Breast epithelium (tissue), 4 donors: ENCODE data around the gene THRAP3. TPM values are rescaled to one million over a fixed set of nuclear protein-coding genes. Genes with fewer than 3 reads are reported as not detected.

ENCODE experiments used
- DNase-seq, 2 donors: peaks; one replicate each; pipeline ENCODE4 v3.0.0-alpha.2; 2019; ENCODE audit warnings: low spot score in 2 of 2
- H3K27ac ChIP-seq, 2 donors: fragments of 200-600 bp; sonication (generic) in 1 of 2; one replicate each; pipeline ENCODE4 v1.5.1; 2016 to 2019; ENCODE audit warnings: mild to moderate bottlenecking in 1 of 2
- H3K27me3 ChIP-seq, 2 donors: fragments of 200-600 bp; sonication (generic) in 1 of 2; one replicate each; pipeline versions ENCODE4 v1.5.1 to v1.6.0; 2017 to 2019; ENCODE audit warnings: control low read depth in 1 of 2, mild to moderate bottlenecking in 1 of 2
- H3K36me3 ChIP-seq: fragments of 200-600 bp; one replicate; pipeline ENCODE4 v1.5.1; 2019
- H3K4me1 ChIP-seq, 2 donors: fragments of 200-600 bp; sonication (generic); one replicate each; pipeline ENCODE4 v1.5.1; 2016 to 2019; ENCODE audit warnings: control low read depth in 1 of 2
- H3K4me3 ChIP-seq, 3 donors: fragments of 200-600 bp; sonication (generic); 1 replicate in 2 of 3; 2 replicates in 1 of 3; pipeline ENCODE4 v1.5.1; 2016 to 2019; ENCODE audit warnings: mild to moderate bottlenecking in 3 of 3, moderate library complexity in 2 of 3
- H3K9me3 ChIP-seq, 2 donors: fragments of 200-600 bp; sonication (generic) in 1 of 2; one replicate each; pipeline ENCODE4 v1.5.1; 2016 to 2019; ENCODE audit warnings: control low read depth in 1 of 2
- CTCF ChIP-seq, 3 donors: fragments of 450-650 bp; IDR thresholded peaks; one replicate each; pipeline ENCODE4 v1.5.1; 2016 to 2017; ENCODE audit warnings: antibody characterized with exemption in 3 of 3, mild to moderate bottlenecking in 3 of 3, moderate library complexity in 3 of 3
- POLR2A ChIP-seq: fragments of 450-650 bp; IDR thresholded peaks from one replicate; pipeline ENCODE4 v1.6.1; 2016; ENCODE audit warnings: antibody characterized with exemption, mild to moderate bottlenecking, moderate library complexity
- POLR2AphosphoS5 ChIP-seq, 3 donors: sonication (generic); formaldehyde crosslinking; IDR thresholded peaks; one replicate each; pipeline ENCODE4 v1.6.1; 2017; ENCODE audit warnings: antibody characterized with exemption in 3 of 3
- intact Hi-C: fragments of 100-400 bp; cut with DNase I; formaldehyde crosslinking; loops from one replicate; pipeline ENCODE4 v1.15.1; 2023; ENCODE audit warnings: low total_unique reads
- total RNA-seq, 3 donors: library from RNA; depleted of rRNA; stranded (reverse); fragments of >200 nt; gene quantifications; one replicate each; pipeline ENCODE4 v1.1.0, GENCODE V29; 2016

Gene THRAP3
- total RNA-seq, 3 donors from 2014 or later = 81.6 to 128 (median 122) TPM

GRCh38 chr1:36231191-36231590 lies 6.9 kb downstream of the THRAP3 start:
- Histone ChIP-seq H3K4me3 (no peak overlapping the region), H3K9me3 (no peaks in the 10 kb centered on the region), H3K36me3 (no peaks in the 10 kb centered on the region), H3K27ac (peak overlapping the region; percentile 20 to 69), H3K27me3 (no peaks in the 10 kb centered on the region), H3K4me1 (peaks cover 6 to 15% of the 10 kb centered on the region in 2 donors)
- DNase-seq = no peak
- intact Hi-C loops = no loop called here
- TF ChIP-seq POLR2A (no peak), CTCF (IDR thresholded peaks at IDR 0.05) (no peak), POLR2AphosphoS5 (IDR thresholded peaks at IDR 0.05) (no peak)

GRCh38 chr1:36232212-36233095 lies 8.2 kb downstream of the THRAP3 start:
- no peak for DNase-seq
- peaks cover 0 to 10% of the 10 kb centered on the region in 2 donors for H3K4me1 ChIP-seq
- no peaks in the 10 kb centered on the region for H3K36me3 ChIP-seq
- no peaks in the 10 kb centered on the region for H3K9me3 ChIP-seq
- peak overlapping the region; percentile 20 to 69 for H3K27ac ChIP-seq
- no peak overlapping the region for H3K4me3 ChIP-seq
- intact Hi-C loops = no loop called here
- no peak for TF ChIP-seq POLR2A
- no peak for TF ChIP-seq CTCF (IDR thresholded peaks at IDR 0.05)
- TF ChIP-seq POLR2AphosphoS5 (IDR thresholded peaks at IDR 0.05) = no peak
- no peaks in the 10 kb centered on the region for H3K27me3 ChIP-seq

GRCh38 chr1:36236302-36236701 lies 12.1 kb downstream of the THRAP3 start:
- H3K27ac ChIP-seq = no peak overlapping the region
- no peak for TF ChIP-seq POLR2AphosphoS5 (IDR thresholded peaks at IDR 0.05)
- TF ChIP-seq CTCF (IDR thresholded peaks at IDR 0.05) = no peak
- no peak for TF ChIP-seq POLR2A
- H3K27me3 ChIP-seq = no peaks in the 10 kb centered on the region
- no peaks in the 10 kb centered on the region for H3K9me3 ChIP-seq
- DNase-seq = no peak
- H3K4me3 ChIP-seq = no peak overlapping the region
- intact Hi-C loops = no loop called here
- no peaks in the 10 kb centered on the region for H3K36me3 ChIP-seq
- H3K4me1 ChIP-seq = peaks cover 0 to 11% of the 10 kb centered on the region in 2 donors

GRCh38 chr1:36238433-36238832 lies 14.2 kb downstream of the THRAP3 start:
- intact Hi-C loops = no loop called here
- DNase-seq = no peak
- Histone ChIP-seq H3K9me3 (no peaks in the 10 kb centered on the region), H3K27ac (no peak overlapping the region), H3K36me3 (no peaks in the 10 kb centered on the region), H3K27me3 (no peaks in the 10 kb centered on the region), H3K4me3 (no peak overlapping the region), H3K4me1 (peaks cover 0 to 7% of the 10 kb centered on the region in 2 donors)
- TF ChIP-seq POLR2AphosphoS5 (IDR thresholded peaks at IDR 0.05) = no peak
- TF ChIP-seq POLR2A = no peak
- no peak for TF ChIP-seq CTCF (IDR thresholded peaks at IDR 0.05)

- TF ChIP-seq CTCF (IDR thresholded peaks at IDR 0.05) (no peak), POLR2A (no peak), POLR2AphosphoS5 (IDR thresholded peaks at IDR 0.05) (no peak)
- intact Hi-C loops = no loop called here
- no peaks in the 10 kb centered on the region for H3K36me3 ChIP-seq
- H3K27ac ChIP-seq = peak overlapping the region in 1 of 2 donors; percentile 41
- no peak for DNase-seq
- no peaks in the 10 kb centered on the region for H3K27me3 ChIP-seq
- H3K4me3 ChIP-seq = no peak overlapping the region
- no peaks in the 10 kb centered on the region for H3K9me3 ChIP-seq
- peaks cover 0 to 7% of the 10 kb centered on the region in 2 donors for H3K4me1 ChIP-seq
Observed at GRCh38 chr1:36239941-36240637, 15.8 kb downstream of the THRAP3 start.
